Activated CD4-positive, alpha-beta T cell treated with anti-CD3 and anti-CD28 coated beads for 4 hours (primary cell): ENCODE data around the gene NEURL4.
"Not testable (repeated sequence)": the region's sequence is repeated elsewhere in the genome, so short reads cannot be mapped to it uniquely, and the experiment has no call there.

ENCODE experiments used
- DNase-seq, 2 donors: peaks; one replicate each; pipeline ENCODE4 v3.0.0-alpha.2; 2020

Gene NEURL4

DNA sequence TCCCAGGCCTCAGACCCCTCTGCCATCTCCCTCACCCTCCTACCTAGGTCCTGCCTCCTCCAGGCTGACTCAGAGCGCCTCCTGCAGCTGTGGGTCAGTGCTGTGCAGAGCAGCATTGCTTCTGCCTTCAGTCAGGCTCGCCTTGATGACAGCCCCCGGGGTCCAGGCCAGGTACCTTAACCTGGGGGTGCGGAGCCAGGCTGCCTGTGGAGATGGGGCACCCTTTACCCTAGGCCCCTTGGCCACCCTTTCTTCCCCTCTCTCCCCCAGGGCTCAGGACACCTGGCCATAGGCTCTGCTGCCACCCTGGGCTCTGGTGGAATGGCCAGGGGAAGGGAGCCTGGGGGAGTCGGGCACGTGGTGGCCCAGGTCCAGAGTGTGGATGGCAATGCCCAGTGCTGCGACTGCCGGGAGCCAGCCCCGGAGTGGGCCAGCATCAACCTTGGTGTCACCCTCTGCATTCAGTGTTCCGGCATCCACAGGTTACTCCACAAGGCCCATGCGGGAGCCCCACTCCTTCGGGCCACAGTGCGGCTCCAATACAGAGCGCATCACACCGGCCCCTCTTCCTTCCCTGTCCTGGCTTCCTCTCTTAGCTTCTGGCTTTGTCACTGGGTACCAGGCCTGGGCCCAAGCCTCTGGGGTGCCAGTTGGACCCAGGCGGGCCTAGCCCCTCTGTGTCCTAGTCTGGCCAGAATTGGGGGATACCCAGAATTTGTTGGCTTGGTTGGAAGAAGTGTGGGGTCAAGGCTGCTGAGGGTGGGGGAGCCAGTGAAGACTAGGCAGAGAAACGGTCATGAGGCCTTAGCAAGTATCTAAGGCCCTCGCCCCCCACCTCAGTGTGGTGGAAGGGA, 17.9 kb upstream of the NEURL4 start:
- no peak for DNase-seq

DNA sequence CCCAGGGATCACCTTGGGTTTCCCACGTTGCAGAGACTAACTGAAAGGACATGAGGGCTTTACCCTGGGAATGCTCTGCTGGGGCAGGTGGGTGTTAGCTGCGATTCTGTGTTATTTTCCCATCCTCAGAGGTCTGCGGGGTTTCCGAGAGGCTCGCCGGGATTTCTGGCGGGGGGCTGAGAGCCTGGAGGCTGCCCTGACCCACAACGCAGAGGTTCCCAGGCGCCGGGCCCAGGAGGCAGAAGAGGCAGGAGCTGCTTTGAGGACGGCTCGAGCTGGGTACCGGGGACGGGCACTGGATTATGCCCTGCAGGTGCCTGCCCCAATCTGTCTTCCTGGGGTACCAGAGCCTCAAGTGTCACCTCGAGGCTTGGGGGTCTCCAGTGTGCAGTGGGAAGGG, 14.1 kb upstream of the NEURL4 start:
- no peak for DNase-seq

DNA sequence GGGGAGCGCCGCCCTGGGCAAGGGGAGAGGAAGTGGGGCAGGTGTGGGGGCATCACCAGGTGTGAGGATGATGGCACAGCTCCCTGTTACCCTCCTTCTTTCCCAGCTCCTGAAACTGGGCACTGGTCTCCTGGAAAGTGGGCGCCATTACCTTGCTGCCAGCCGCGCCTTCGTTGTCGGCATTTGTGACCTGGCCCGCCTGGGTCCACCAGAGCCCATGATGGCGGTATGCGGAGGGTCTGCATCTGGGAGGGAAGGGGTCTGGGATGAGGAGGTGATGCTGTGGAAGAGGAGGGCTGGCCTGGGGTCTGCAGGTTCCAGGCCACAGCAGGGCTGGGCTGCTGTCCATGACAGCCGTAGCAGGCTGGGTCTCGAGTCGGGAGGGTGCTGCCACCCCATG, 12.7 kb upstream of the NEURL4 start:
- no peak for DNase-seq

DNA sequence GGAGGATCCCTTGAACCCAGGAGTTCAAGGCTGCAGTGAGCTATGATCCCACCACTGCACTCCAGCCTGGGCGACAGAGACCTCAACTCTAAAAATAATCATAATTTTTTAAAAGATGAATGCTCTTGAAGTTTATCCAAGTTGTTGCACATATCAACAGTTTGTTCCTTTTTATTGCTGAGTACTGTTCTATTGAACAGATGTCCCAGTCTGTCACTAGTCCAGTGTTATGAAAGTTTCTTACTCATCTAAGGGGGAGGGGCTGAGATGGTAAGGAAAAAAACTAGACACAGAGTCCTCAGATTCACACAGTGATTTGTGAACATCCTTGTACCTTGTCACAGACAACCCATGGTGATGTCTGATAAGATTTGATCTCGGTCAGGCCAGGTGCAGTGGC, 11.0 kb upstream of the NEURL4 start:
- no peak for DNase-seq

DNA sequence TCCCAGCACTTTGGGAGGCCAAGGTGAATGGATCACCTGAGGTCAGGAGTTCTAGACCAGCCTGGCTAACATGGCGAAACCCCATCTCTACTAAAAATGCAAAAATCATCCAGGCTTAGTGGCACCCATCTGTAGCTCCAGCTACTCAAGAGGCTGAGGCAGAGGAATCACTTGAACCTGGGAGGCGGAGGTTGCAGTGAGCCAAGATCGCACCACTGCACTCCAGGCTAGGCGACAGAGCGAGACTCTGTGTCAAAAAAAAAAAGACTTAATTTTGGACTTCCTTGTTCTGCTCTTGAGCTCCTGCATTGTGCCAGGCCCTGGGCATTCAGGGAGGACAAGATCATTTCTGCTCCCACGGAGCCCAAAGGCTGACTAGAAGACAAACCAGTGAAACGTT, 8.5 kb upstream of the NEURL4 start:
- DNase-seq: not testable (repeated sequence)

DNA sequence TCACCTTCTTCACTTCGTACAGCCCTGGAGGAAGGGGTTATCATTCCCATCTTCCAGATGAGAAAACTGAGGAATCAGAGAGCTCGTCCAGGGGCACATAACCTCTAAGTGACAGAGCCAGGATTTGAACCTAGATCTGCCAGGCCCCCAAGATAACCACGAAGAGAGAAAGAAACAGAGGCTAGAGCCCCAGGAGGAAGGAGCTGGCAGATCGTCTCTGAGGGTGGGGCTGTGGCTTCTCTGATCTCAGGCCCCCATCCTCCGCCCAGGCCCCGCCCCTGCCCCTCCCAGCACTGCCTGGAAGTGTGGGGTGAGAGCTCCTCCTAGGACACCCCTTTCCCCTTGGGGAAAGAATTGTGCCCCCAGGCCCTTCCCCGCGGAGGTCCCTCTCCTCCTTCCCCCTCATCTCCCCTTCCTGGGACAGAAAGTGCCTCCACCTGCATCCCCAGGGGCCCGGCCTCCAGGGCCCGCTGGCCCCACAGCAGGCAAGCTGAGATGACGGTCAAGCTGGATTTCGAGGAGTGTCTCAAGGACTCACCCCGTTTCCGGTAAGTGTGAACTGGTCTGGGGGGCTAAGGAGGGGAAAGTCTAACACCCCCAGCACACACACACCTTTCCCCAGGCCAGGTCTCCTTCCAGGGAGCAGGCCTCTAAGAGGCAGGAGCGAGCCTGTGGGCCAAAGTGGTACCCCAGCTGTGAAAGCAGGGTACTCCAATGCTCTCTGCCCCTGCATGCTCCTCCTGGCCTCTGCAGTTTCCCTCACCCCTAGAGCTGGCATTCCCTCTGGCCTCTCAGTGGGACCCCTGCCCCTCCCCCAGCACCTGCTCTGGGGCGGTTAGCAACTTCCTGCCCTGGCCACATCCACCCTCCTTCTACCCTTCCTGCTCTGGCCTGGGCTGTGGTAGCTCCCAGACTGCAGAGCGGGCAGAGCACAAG, 7.4 kb upstream of the NEURL4 start, which contains the start of gene ACAP1:
ACAP1 (plus strand) TSS at position 290 of the 936 bp plus-strand sequence; CDS start at position 496, 206 bp downstream.
- peak; percentile 83 to 84 for DNase-seq

DNA sequence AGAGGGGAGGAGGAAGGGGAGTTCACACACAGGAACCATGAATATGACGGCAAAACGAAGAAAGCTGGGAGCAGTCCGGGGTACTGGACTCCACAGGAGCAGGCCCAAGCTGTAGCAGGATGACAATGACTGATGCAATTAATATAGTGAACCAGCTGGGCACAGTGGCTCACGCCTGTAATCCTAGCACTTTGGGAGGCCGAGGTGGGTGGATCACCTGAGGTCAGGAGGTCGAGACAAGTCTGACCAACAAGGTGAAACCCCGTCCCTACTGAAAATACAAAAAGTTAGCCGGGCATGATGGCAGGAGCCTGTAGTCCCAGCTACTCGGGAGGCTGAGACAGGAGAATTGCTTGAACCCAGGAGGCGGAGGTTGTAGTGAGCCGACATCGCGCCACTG, 6.6 kb upstream of the NEURL4 start:
- DNase-seq: not testable (repeated sequence)

DNA sequence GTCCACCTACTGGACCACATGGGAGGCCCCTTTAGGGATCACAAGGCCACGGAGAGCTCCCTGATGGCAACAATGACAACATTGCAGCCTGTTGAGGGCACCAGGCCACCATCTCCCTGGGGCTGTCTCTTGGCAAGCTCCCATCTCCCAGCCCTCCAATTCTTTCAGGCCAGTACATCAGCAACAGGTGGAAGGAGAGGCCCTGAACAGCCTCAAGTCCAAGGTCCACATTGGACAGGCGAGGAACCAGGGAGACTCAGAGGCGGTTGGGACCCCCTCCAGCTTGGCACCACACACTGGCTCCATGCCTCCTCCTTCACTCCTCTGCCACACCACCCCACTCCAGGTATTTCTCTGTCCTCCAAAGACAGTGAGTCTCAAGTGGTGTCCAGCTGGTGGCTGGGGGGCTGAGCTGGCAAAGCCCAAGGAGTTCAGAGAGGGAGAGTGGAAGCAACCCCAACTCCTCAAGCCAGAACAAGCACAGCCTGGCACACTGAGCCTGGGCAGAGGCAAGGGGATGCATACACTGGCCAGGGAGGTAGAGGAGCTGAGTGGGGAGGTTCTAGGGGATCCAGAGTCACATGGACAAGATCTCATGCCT, 5.9 kb upstream of the NEURL4 start:
- no peak for DNase-seq

DNA sequence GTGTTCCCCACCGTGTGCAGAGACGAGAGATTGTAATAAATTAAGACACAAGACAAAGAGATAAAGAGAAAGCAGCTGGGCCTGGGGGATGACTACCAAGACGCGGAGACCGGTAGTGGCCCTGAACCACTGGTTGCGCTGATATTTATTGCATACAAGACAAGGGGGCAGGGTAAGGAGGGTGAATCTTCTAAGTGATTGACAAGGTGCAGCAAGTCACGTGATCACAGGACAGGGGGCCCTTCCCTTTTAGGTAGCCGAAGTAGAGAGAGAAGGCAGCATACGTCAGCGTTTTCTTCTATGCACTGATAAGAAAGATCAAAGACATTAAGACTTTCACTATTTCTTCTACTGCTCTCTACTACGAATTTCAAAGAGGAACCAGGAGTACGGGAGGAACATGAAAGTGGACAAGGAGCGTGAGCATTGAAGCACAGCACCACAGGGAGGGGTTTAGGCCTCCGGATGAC, 3.5 kb upstream of the NEURL4 start:
- not testable (repeated sequence) for DNase-seq

DNA sequence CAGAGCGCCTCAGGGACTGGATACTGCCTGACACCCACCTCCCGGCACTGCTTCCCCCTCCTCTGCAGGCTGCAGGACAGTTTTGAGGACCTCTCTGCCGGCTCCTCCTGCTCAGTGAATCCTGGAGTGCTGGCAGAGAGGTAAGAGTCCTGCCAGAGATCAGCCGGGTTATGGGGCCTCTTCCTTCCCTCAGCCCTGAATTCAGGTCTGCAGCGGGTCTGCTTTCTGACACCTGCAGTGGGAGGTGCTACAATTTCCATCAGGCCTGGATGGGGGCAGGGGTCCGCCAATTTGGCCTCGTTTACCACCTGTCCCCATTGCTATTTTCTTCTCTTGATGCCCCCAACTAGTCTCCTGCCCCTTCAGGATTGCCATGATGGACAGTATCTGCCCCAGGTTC, 3.0 kb upstream of the NEURL4 start:
- no peak for DNase-seq

DNA sequence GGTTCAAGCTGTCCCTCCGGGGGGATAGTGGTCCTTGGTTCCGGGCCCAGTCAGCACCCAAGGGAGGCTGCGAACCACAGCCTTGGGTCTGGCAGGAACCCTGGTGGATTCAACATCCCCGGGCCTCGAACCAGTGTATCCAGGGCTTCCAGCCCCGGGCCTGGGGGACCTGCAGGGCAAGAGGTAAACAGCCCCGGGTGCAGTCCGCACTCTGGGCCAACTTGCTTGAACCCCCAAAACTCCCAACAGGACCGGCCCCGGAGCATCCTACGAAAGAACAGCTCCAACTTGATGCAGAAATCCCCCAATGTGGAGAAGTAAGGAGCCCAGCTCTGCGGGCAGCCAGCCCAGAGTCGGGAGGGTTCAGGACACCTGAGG, 1.5 kb upstream of the NEURL4 start:
- DNase-seq: no peak

DNA sequence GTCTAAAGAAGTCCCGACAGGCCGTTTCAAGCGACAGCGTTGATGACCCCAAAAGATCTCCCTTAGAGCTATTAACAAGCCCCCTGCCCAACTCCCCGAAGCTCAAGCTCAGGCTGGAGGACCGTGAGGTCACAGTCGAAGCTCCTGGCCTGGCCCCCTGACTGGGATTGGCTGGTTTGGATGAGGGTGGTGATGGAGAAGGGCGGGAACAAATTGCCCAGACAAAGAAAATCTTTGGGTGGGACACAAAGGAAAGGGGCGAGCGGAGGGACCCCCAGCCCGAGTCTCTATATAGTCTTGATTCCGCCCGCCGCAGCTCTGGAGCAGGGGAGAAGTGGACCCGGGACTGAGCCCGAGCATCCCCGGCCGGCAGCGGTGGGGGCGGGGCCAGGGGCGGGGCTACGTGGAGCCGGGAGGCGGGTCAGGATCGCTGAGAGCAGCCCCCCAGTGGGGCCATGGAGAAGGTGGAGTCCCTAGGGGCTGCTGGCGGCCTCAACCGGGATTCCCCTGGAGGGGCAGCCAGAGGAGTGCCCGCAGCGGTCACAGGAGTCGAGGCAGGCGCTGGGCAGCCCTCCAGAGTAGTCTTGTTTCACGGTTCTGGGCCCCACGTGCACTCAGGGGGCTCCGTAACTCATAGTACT, 982 bp upstream of the NEURL4 start:
- DNase-seq: peak; percentile 70 to 74

DNA sequence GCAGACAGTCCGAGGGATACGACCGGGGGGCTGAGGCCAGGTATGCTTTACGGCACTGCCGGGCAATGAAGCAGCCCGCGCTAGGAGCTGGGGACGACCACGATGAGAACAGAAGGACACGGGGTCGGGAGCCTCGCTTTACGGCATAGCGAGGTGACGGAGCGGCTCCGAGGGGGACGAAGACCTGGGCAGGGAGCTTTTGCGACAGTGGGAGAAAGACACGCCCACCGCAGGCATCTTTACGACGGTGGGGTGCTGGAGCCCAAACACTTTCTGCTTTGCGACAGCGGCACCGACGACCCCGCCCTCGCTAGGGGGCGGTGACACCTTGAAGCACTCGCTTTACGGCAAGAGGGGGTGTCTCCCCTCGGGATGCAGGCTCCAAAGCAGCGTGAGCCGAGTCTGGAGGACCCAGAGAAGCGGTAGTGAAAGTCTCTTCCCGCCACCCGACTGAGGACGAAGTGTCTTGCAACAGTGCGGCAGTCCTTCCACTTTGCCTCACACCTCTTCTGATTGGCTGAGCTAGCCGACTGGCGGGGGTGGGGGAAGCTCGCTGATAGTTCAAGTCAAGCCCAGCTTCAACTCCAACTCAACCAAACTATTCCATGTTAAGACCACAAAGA, 350 bp upstream of the NEURL4 start:
- DNase-seq: peak; percentile 94 to 95

DNA sequence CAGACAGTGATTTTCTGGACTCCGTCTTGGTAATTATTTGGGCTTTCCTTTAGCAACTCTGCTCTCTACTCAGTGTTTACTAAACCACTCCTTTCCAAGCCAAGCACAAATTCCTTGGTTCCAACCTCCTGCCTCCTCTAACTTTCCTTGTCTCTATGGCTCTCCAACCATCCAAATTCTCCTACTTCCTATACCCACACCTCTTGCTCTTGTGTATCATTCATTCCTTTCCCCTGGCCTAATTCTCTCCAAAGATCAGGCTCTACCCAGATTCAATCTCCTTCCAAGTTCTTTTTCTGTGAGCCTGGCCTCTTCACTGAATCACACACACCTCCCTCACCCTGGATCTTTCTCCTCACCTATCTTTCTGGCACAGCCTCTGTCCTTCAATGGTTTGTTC, 1.1 kb downstream of the NEURL4 start:
- DNase-seq: no peak

DNA sequence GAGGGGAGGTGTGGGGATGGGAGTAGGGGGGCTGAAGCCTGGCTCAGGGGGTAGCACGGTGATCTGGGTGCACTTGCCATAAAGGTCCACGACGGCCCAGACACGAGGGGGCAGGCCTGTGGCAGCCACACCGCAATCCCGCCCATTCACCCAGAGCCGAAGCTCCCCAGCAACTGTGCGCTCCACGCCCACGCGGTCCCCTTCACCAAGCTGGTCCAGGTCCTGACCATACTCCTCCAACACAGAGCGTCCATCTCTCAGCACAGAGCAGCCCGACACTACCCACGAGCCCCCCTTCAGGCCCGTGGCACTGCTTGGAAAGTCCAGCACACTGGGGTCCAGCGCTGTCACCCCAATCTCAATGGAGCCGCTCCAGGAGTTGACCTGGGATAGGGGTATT, 1.6 kb downstream of the NEURL4 start:
- no peak for DNase-seq

DNA sequence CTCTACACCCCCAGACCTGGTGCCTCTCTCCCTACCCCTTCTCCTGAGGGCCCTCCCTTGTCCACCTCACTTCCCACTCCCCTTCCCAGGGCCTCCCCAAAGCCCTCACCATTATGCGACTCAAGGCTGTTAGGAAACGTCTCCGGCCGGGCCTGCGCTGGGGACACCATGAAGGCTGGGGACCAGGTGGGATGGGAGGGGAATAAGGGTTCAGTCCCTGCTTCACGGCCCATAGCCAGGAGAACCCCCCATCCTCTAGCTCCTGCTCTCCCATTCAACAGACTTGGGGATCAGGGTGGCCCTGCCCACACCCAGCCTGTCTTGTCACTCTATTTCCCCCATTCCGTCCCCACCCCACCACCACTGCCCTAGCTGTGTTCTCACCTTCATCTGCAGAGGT, 2.1 kb downstream of the NEURL4 start:
- DNase-seq: no peak

DNA sequence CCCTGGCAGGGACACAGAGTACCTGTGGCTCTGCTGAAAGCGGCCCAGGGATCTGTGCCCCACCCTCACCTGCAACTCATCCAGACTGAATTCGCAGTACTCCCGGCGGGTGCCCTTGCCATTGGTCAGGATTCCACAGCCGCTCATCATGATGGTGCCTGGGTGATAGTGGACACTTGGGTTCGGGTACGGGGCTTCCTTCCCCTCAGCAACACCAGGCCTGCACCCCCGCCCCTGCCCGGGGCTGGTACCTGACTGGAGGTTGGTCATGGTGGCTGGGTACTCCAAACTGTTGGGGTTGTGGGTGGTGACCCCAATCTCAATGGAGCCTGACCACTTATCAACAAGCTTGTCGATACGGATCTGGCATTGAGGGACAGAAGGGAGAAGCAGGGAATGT, 2.9 kb downstream of the NEURL4 start:
- no peak for DNase-seq

DNA sequence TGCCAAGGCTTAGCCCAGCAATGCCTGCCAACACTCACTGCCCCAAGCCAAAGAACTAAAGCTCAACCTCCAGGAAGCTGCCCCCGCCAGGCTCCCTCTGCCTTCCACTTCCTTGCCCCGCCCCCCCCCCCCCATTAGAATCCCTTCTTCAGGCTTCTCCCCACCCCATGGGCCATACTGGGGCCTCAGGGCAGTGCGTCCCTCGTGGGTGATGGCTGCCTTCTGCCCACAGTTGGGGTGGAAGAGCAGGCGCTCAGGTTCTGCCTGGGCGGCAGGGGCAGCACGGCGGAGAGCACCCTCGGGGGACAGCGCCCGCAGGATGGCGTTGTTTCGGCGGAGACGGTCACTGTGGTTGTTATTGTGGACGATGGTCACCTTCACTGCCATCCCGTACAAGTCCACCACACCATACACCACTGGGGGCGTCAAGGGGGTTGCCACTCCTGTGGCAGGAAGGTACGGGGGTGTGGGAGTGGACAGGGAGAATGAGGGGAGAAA, 4.1 kb downstream of the NEURL4 start:
- no peak for DNase-seq

DNA sequence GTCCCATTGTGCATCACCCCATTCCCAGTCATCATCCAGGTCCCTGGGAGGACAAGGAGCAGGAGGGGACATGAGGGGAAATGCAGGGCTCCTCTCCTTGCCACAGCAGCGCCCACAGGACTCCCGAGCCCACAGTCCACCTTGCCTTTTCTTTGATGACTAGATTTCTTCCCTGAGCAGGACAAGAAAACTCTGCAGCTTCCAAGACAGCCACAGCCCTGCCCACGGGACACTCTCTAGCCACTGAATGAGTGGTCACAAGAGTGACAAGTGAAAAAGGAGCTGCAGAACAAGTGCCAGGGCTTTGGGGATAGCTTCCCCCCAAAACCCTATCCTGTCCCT, 4.7 kb downstream of the NEURL4 start:
- DNase-seq: no peak

DNA sequence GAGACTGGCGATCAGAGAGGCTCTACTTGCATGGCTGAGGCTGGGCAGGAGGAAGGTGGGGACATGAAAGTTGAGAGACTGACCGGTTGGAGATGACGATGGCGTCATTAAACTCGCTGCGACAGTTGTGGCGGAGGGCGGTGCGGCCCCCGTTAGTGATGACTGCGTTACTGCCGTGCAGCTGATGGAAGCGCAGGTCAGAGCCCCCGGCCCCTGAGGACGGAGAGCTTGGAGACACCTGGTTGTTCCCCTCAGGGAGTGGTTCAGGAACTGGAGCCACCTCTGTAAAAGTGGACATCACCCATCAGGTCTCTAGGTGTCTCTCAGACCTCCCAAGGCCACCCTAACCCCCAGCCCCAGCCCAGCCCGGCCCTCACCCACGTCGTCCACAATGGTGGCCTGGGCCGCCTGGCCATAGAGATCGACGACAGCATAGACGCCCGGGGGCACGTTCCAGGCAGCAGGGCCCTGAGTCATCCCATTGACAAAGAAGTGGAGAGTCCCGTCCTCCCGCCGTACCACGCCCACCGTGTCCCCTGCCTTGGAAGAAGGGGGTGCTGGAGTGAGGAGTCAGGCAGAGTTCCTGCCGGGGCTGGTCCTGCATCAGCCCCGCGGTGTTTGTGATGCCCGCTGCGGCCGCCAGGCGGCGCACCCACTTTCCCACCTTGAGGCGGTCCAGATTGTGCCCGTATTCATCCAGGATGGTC, 5.3 kb downstream of the NEURL4 start:
- peak; percentile 43 to 65 for DNase-seq

DNA sequence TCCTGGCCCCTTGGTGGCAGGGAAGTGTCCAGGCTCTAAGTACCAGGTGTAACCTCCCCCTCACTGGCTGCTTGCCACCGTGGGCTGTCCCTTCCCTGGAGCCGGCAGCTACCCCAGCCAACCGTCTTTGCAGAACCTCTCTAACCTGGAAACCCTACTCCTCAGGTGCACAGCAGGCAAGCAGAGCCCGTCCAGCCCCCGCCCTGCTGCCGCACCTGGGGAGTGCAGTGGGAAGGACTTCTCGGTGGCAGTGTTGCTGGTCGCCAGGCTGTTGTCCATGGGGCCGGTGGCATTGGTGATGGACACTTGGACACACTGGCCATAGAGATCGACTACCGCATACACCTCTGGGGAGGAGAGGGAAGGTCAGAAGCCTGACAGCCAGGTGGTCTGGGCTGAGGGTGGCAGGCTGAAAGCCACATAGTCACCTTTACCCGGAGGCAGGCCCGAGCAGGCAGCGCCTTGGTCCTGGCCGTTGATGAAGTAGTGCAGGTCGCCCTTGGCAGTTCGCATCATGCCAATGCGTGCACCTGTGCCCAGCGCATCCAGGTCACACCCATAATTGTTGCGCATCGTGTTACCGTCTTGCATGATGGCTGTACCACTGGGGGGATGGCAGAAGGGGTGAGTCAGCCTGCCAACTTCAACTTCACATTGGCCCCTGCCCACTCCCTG, 6.5 kb downstream of the NEURL4 start:
- no peak for DNase-seq
